Coronary artery (tissue), 2 donors: Measurements from ENCODE around the gene PKNOX2.

Experiments
- DNase-seq: peaks from one replicate; pipeline ENCODE4 v3.0.0-alpha.2; 2017; ENCODE audit warnings: low spot score
- H3K27ac ChIP-seq, 2 donors: fragments of 200-600 bp; sonication (generic); one replicate each; pipeline ENCODE4 v1.5.1; 2016 to 2019
- H3K4me3 ChIP-seq: fragments of 200-600 bp; sonication (generic); 2 replicates; pipeline ENCODE4 v1.5.1; 2016; ENCODE audit warnings: mild to moderate bottlenecking, moderate library complexity
- TF ChIP-seq, protein P1 (sequence below): fragments of 200-600 bp; sonication (generic); IDR thresholded peaks from one replicate; pipeline ENCODE4 v1.5.1; 2019; ENCODE audit warnings: antibody characterized with exemption

Gene PKNOX2

DNA sequence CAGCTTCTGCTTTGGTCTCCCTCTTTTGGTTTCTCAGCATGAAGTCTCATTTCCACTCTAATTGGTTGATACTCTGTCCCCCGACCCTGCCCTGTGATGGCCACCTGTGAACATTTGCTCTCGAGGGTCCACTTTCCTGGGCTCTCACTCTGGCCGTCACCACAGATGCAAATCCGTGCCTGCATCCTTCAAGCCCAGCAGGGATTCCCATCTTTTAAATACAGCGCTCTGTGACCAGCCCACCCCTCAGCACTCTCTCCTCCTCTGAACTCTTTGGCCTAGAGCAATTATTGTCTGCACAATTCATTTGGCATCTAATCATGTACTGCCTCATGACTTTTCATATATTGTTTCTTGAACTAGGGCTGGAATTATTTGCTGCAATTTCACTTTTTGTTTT is 26.0 kb downstream of the PKNOX2 start:
- Histone ChIP-seq H3K27ac (no peak overlapping the region), H3K4me3 (no peak overlapping the region)
- no peak for DNase-seq
- TF ChIP-seq, protein P1, sequence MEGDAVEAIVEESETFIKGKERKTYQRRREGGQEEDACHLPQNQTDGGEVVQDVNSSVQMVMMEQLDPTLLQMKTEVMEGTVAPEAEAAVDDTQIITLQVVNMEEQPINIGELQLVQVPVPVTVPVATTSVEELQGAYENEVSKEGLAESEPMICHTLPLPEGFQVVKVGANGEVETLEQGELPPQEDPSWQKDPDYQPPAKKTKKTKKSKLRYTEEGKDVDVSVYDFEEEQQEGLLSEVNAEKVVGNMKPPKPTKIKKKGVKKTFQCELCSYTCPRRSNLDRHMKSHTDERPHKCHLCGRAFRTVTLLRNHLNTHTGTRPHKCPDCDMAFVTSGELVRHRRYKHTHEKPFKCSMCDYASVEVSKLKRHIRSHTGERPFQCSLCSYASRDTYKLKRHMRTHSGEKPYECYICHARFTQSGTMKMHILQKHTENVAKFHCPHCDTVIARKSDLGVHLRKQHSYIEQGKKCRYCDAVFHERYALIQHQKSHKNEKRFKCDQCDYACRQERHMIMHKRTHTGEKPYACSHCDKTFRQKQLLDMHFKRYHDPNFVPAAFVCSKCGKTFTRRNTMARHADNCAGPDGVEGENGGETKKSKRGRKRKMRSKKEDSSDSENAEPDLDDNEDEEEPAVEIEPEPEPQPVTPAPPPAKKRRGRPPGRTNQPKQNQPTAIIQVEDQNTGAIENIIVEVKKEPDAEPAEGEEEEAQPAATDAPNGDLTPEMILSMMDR, result no peak

DNA sequence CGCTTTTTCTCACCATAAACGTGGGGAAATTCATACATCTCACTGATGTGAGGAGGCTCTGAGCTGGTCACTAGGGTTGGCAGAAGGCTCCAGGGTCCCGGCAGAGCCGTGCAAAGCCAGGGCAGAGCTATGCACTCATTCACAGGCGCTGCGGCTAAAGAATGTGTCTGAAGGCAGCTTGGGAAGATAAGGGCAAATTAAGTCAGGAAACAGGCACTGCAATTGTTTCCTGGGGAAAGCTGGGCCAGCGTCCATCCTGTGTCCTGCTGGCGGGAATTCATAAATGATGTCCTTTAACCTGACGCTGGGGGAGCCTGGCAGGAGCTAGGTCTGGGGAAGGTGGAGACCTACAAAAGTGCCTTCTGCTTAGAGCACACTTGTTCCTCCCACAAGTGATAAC is 27.6 kb downstream of the PKNOX2 start:
- no peak for DNase-seq
- TF ChIP-seq, protein P1, result no peak
- H3K4me3 ChIP-seq, result no peak overlapping the region
- H3K27ac ChIP-seq, result no peak overlapping the region

DNA sequence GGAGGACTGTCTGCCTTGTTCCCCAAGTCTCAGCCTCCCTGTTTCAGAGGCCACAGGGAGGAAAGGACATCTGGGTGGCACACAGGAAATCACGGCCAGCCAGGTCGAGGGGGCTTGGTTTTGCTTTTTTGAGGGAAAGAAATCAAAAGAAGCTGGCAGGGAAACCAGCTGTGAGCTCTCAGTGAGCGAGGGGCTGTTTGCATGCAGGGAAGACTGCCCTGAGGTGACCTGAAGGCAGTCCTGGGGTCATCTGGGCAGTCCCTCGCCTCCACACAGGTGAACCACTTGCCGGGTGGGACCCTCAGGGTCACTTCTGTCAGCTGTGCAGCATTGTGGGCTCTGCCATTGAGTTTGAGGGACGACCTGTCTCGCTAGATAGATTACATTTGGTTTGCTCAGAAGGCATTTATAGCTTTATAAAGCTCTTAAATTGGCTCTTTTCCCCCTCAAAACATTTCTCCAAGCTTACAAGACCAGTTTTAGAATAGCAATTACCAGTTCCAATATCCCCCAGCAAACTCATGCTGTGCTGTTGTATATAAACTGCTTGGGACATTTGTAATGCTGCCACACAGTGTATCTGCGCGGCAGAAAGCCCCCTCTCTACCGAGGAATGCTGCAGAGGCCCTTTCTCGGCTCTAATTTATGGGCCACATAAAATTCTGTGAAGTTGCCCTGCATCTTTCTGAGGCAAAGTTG is 28.3 kb downstream of the PKNOX2 start:
- no peak for DNase-seq
- TF ChIP-seq, protein P1, result no peak
- H3K27ac ChIP-seq, result no peak overlapping the region
- H3K4me3 ChIP-seq, result no peak overlapping the region

DNA sequence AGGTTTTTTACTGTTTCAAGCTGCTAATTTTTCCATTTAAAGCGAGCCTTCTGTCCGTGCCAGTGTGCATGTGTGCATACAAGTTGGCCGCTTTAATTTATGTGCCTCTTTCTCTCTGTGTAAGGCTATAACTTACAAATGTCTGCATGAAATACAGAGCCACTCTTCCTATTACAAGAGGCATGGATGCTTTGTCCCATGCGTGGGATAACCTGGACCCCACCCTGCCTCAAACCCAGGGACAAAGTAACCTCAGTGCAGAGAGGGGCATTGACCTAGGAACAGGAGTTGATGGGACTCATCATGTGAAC is 28.8 kb downstream of the PKNOX2 start:
- Histone ChIP-seq H3K4me3 (no peak overlapping the region), H3K27ac (no peak overlapping the region)
- DNase-seq, result no peak
- TF ChIP-seq, protein P1, result no peak

DNA sequence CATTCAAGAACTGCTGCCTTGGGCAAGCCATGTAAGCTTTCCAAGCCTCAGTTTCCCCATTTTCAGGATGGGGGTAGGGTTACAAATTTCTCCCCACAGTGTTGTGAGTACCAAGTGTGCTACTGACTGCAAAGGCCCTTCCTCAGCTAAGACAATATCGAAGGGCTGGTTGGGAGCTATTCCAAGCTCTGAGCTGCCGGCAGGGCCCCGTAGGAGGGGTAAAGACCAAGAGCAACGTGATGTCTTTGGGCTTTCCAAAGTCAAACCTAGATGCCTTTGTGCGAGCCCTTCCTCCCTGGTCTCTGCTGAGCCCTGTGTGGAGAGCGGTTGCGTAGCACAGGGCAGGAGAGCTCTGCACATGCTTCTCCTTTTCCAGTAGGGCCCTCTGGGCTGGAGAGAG is 29.3 kb downstream of the PKNOX2 start:
- DNase-seq, result no peak
- H3K4me3 ChIP-seq, result no peak overlapping the region
- TF ChIP-seq, protein P1, result no peak
- H3K27ac ChIP-seq, result no peak overlapping the region

DNA sequence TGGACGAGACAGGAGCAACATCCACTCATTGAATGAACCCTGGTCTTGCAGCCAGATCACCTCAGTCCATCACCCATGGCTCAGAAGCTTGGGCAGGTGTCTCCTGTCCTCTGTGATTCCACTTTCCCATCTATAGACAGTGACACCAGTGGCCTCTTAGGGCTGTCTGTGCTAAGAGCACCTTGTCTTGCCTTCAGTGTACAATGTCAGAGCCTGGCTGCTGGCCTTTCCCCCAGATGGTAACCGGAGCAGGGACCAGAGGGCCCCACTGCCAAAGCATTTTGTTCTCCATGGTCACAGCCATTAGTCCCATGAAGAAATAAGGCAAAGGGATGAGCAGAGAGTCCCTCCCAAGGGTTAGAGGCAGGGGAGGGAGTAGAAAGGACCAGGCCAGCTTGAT is 35.4 kb downstream of the PKNOX2 start:
- no peak overlapping the region for H3K4me3 ChIP-seq
- TF ChIP-seq, protein P1, result no peak
- H3K27ac ChIP-seq, result no peak overlapping the region
- no peak for DNase-seq

DNA sequence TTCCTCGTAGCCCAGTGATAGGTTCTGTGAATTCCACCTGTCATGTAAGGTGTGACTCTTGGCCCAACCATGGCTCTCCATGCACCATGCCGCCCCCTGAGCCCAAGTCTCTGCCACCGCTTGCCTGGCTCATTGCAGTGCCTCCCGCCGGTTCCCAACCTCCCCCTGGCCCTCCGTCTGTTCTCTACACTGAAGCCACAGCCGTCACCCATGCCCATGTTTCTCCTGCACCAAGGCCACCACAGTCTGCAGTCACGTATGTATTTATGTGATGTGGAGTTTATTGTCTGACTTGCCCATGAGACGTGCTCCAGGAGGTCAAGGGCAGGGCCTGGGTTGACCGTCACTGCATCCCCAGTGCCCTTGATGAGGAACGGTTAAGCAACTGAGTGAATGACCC is 35.9 kb downstream of the PKNOX2 start:
- DNase-seq, result no peak
- no peak overlapping the region for H3K4me3 ChIP-seq
- H3K27ac ChIP-seq, result no peak overlapping the region
- TF ChIP-seq, protein P1, result no peak
